SK-N-SH (cell line): ENCODE data around the gene MCAM. TPM values are rescaled to one million over a fixed set of nuclear protein-coding genes. Genes with fewer than 3 reads are reported as not detected.

Experiments
- CTCF ChIA-PET: fragments of 300-600, 350-600 bp; formaldehyde crosslinking; extraction: SDS; loops from one replicate; lab custom pipeline; 2021; lab: Yijun Ruan, JAX
- POLR2A ChIA-PET: fragments of 350-600 bp; sonication (Branson Sonifier 250); formaldehyde crosslinking; extraction: SDS; loops from one replicate; lab custom pipeline; 2020; ENCODE audit warnings: antibody characterized with exemption, inconsistent platforms; lab: Yijun Ruan, JAX
- DNase-seq: peaks from one replicate; pipeline ENCODE4 v3.0.0; 2012
- H2AFZ ChIP-seq: fragments of 200-600 bp; sonication (generic); 2 replicates; pipeline ENCODE4 v1.8.1; 2016; ENCODE audit warnings: antibody characterized with exemption, mild to moderate bottlenecking, low read depth
- H3F3A ChIP-seq: fragments of 200-600 bp; sonication (generic); replicated peaks from 2 replicates; pipeline ENCODE3; 2016; ENCODE audit warnings: antibody characterized with exemption, mild to moderate bottlenecking; ENCODE audit not compliant: insufficient read depth
- H3K27ac ChIP-seq, 2 experiments: fragments of 200-500 bp in 1 of 2; fragments of 200-600 bp in 1 of 2; sonication (Bioruptor generic) in 1 of 2; sonication (generic), shearing (Covaris generic) in 1 of 2; 2 replicates each; pipeline versions ENCODE4 v1.5.1 to v1.6.1; 2014 to 2016; ENCODE audit warnings: low read depth in 2 of 2, inconsistent platforms in 1 of 2, low read length in 1 of 2, mild to moderate bottlenecking in 1 of 2, mixed read lengths in 1 of 2
- H3K27me3 ChIP-seq: fragments of 200-600 bp; sonication (generic), shearing (Covaris generic); 2 replicates; pipeline ENCODE4 v1.6.1; 2016; ENCODE audit warnings: mixed run types; ENCODE audit not compliant: insufficient read depth
- H3K36me3 ChIP-seq, 2 experiments: fragments of 200-500 bp in 1 of 2; fragments of 200-600 bp in 1 of 2; sonication (Bioruptor generic) in 1 of 2; sonication (generic) in 1 of 2; replicated peaks in 1 of 2; 2 replicates each; pipeline versions ENCODE3 to v1.5.1; 2014 to 2016; ENCODE audit warnings: low read length in 1 of 2, mild to moderate bottlenecking in 1 of 2; ENCODE audit not compliant: insufficient read depth in 2 of 2, control insufficient read depth in 1 of 2
- H3K4me1 ChIP-seq, 2 experiments: fragments of 200-500 bp in 1 of 2; fragments of 200-600 bp in 1 of 2; sonication (Bioruptor generic) in 1 of 2; sonication (generic), shearing (Covaris generic) in 1 of 2; 2 replicates each; pipeline versions ENCODE4 v1.5.1 to v1.6.1; 2014 to 2016; ENCODE audit warnings: low read depth in 1 of 2, low read length in 1 of 2, mixed run types in 1 of 2; ENCODE audit not compliant: insufficient read depth in 2 of 2, control insufficient read depth in 1 of 2
- H3K4me2 ChIP-seq: fragments of 200-600 bp; sonication (generic), shearing (Covaris generic); 2 replicates; pipeline ENCODE4 v1.6.1; 2017; ENCODE audit warnings: mixed run types
- H3K4me3 ChIP-seq, 2 experiments: fragments of 200-500 bp in 1 of 2; fragments of 200-600 bp in 1 of 2; sonication (Bioruptor generic) in 1 of 2; sonication (generic), shearing (Covaris generic) in 1 of 2; 2 replicates each; pipeline versions ENCODE4 v1.5.1 to v1.8.1; 2014 to 2016; ENCODE audit warnings: low read depth in 2 of 2, inconsistent platforms in 1 of 2, low read length in 1 of 2, mild to moderate bottlenecking in 1 of 2, mixed read lengths in 1 of 2, moderate library complexity in 1 of 2
- H3K79me2 ChIP-seq: fragments of 200-600 bp; sonication (generic); 2 replicates; pipeline ENCODE4 v1.8.1; 2017; ENCODE audit warnings: mild to moderate bottlenecking; ENCODE audit not compliant: insufficient read depth
- H3K9ac ChIP-seq: fragments of 200-600 bp; sonication (generic); 2 replicates; pipeline ENCODE4 v1.6.1; 2017; ENCODE audit warnings: mixed run types
- H3K9me2 ChIP-seq: fragments of 200-600 bp; sonication (generic); 2 replicates; pipeline ENCODE4 v1.6.1; 2017; ENCODE audit warnings: mixed run types
- H3K9me3 ChIP-seq: fragments of 200-600 bp; sonication (generic); 2 replicates; pipeline ENCODE4 v1.6.1; 2017; ENCODE audit warnings: mixed run types, mild to moderate bottlenecking, moderate library complexity
- H4K20me1 ChIP-seq: fragments of 200-600 bp; sonication (generic); 2 replicates; pipeline ENCODE4 v1.6.1; 2017; ENCODE audit warnings: mild to moderate bottlenecking, mixed run types; ENCODE audit not compliant: insufficient read depth
- CHD2 ChIP-seq: fragments of 150-350 bp; IDR thresholded peaks from 2 replicates; pipeline ENCODE4 v1.6.1; 2018; ENCODE audit warnings: low read length; ENCODE audit not compliant: partially characterized antibody
- ELF1 ChIP-seq: IDR thresholded peaks from 2 replicates; pipeline ENCODE4 v1.4.0; 2012
- EP300 ChIP-seq, 2 experiments: IDR thresholded peaks; 2 replicates each; pipeline versions ENCODE4 v1.4.0 to v1.6.1; 2012; ENCODE audit warnings: borderline replicate concordance in 1 of 2, low read depth in 1 of 2, low read length in 1 of 2
- FOSL2 ChIP-seq: IDR thresholded peaks from 2 replicates; pipeline ENCODE4 v1.4.0; 2012; ENCODE audit warnings: low read depth, mild to moderate bottlenecking, moderate library complexity, borderline replicate concordance
- JUND ChIP-seq: IDR thresholded peaks from 2 replicates; pipeline ENCODE4 v1.4.0; 2012
- MEF2A ChIP-seq: IDR thresholded peaks from 2 replicates; pipeline ENCODE4 v1.4.0; 2012; ENCODE audit warnings: low read depth, borderline replicate concordance
- MXI1 ChIP-seq: IDR thresholded peaks from 2 replicates; pipeline ENCODE4 v1.6.1; 2012; ENCODE audit warnings: mild to moderate bottlenecking, low read depth, low read length, improper control_type of control experiment
- NRF1 ChIP-seq: IDR thresholded peaks from 2 replicates; pipeline ENCODE4 v1.6.1; 2012; ENCODE audit warnings: low read depth, mild to moderate bottlenecking, low read length
- POLR2AphosphoS5 ChIP-seq: IDR thresholded peaks from 2 replicates; pipeline ENCODE4 v1.6.1; 2012; ENCODE audit warnings: low read depth, low read length
- RAD21 ChIP-seq: IDR thresholded peaks from 2 replicates; pipeline ENCODE4 v1.6.1; 2012; ENCODE audit warnings: mild to moderate bottlenecking, low read length
- RCOR1 ChIP-seq: fragments of 150-350 bp; IDR thresholded peaks from 2 replicates; pipeline ENCODE4 v1.6.1; 2017; ENCODE audit warnings: antibody characterized with exemption, low read length
- RFX5 ChIP-seq: IDR thresholded peaks from 2 replicates; pipeline ENCODE4 v1.6.1; 2012; ENCODE audit warnings: mild to moderate bottlenecking, improper control_type of control experiment, low read length
- SIN3A ChIP-seq: IDR thresholded peaks from 2 replicates; pipeline ENCODE4 v1.6.1; 2012; ENCODE audit warnings: low read depth, mild to moderate bottlenecking, low read length, moderate library complexity, borderline replicate concordance
- TAF1 ChIP-seq: IDR thresholded peaks from 2 replicates; pipeline ENCODE4 v1.6.1; 2012; ENCODE audit warnings: low read depth, mild to moderate bottlenecking, low read length, moderate library complexity, borderline replicate concordance
- YY1 ChIP-seq: IDR thresholded peaks from 2 replicates; pipeline ENCODE4 v1.4.0; 2012; ENCODE audit warnings: low read depth, mild to moderate bottlenecking
- WGBS: methylation state at CpG from one replicate; pipeline ENCODE4 v1.1.6; 2017; ENCODE audit warnings: low lambda C conversion rate; 5-methylcytosine and 5-hydroxymethylcytosine counted together
- polyA plus RNA-seq, 3 experiments: library from polyadenylated mRNA; depleted of rRNA; stranded (reverse); fragments of >200 nt; gene quantifications; 2 replicates each; pipeline ENCODE4 v1.2.3, GENCODE V29; 2012
- small RNA-seq, 7 experiments: library from RNA; depleted of rRNA; stranded (forward); fragments of <200 nt; gene quantifications; one replicate each; pipeline ENCODE3, GENCODE V24; 2012
- TF ChIP-seq, protein P1 (sequence below): IDR thresholded peaks from 2 replicates; pipeline ENCODE4 v1.4.0; 2012; ENCODE audit warnings: low read depth, borderline replicate concordance
- TF ChIP-seq, protein P2 (sequence below): IDR thresholded peaks from 2 replicates; pipeline ENCODE4 v1.6.1; 2012; ENCODE audit warnings: mild to moderate bottlenecking, low read depth, low read length, moderate library complexity

MCAM gene
- polyA plus RNA-seq, 1 of the 3 experiments (the other 2 are of a cell fraction), result 22.8 TPM

DNA sequence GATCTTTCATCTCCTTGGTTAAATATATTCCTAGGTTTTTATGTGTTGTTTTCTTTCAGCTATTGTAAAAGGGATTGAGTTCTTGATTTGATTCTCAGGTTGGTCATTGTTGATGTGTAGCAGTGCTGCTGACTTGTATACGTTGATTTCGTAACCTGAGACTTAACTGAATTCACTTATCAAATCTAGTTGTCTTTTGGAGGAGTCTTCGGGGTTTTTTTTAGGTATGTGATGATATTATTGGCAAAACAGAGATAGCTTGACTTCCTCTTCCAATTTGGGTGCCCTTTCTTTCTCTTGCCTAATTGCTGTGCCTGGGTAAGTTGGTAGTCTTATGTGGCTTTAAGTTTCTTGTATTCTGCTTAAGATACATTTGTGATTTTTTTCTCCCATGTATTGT is 57.9 kb downstream of the MCAM start:
- no peak overlapping the region for H3K4me2 ChIP-seq
- no peaks in the 10 kb centered on the region for H3K9me3 ChIP-seq
- peaks cover 0 to 7% of the 10 kb centered on the region in 2 experiments for H3K36me3 ChIP-seq
- no peak for TF ChIP-seq YY1
- TF ChIP-seq, protein P1, sequence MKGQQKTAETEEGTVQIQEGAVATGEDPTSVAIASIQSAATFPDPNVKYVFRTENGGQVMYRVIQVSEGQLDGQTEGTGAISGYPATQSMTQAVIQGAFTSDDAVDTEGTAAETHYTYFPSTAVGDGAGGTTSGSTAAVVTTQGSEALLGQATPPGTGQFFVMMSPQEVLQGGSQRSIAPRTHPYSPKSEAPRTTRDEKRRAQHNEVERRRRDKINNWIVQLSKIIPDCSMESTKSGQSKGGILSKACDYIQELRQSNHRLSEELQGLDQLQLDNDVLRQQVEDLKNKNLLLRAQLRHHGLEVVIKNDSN, result no peak
- TF ChIP-seq CHD2, result no peak
- TF ChIP-seq, protein P2, sequence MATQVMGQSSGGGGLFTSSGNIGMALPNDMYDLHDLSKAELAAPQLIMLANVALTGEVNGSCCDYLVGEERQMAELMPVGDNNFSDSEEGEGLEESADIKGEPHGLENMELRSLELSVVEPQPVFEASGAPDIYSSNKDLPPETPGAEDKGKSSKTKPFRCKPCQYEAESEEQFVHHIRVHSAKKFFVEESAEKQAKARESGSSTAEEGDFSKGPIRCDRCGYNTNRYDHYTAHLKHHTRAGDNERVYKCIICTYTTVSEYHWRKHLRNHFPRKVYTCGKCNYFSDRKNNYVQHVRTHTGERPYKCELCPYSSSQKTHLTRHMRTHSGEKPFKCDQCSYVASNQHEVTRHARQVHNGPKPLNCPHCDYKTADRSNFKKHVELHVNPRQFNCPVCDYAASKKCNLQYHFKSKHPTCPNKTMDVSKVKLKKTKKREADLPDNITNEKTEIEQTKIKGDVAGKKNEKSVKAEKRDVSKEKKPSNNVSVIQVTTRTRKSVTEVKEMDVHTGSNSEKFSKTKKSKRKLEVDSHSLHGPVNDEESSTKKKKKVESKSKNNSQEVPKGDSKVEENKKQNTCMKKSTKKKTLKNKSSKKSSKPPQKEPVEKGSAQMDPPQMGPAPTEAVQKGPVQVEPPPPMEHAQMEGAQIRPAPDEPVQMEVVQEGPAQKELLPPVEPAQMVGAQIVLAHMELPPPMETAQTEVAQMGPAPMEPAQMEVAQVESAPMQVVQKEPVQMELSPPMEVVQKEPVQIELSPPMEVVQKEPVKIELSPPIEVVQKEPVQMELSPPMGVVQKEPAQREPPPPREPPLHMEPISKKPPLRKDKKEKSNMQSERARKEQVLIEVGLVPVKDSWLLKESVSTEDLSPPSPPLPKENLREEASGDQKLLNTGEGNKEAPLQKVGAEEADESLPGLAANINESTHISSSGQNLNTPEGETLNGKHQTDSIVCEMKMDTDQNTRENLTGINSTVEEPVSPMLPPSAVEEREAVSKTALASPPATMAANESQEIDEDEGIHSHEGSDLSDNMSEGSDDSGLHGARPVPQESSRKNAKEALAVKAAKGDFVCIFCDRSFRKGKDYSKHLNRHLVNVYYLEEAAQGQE, result no peak
- no peak for TF ChIP-seq POLR2AphosphoS5
- no peak for TF ChIP-seq NRF1
- no peak for TF ChIP-seq RAD21
- TF ChIP-seq SIN3A, result no peak
- no peak for TF ChIP-seq RCOR1
- TF ChIP-seq FOSL2, result no peak
- TF ChIP-seq RFX5, result no peak
- no peak for TF ChIP-seq MEF2A
- TF ChIP-seq ELF1, result no peak
- TF ChIP-seq MXI1, result no peak
- no peak for TF ChIP-seq EP300 (IDR thresholded peaks at IDR 0.05; ENCODE audit: borderline replicate concordance in 1 of 2, low read depth in 1 of 2, low read length in 1 of 2)
- TF ChIP-seq JUND, result no peak
- TF ChIP-seq TAF1, result no peak
- 80% methylated on average over 3 of the region's 3 CpGs for WGBS
- H4K20me1 ChIP-seq, result peaks cover 3% of the 10 kb centered on the region; the same call in 1 of the 2 replicates
- no peaks in the 10 kb centered on the region for H3K9me2 ChIP-seq
- no peak overlapping the region for H3K27ac ChIP-seq
- H3K9ac ChIP-seq, result no peak overlapping the region
- POLR2A ChIA-PET, result no interaction called here
- H3K4me1 ChIP-seq, result peaks cover 0 to 2% of the 10 kb centered on the region in 2 experiments; a peak in 2 of 4 replicates
- CTCF ChIA-PET, result interaction anchor here (0.7 to 1.2 kb wide), 3 partner anchors 10 to 53 kb away, joined by 3 to 6 read pairs (median 3); partner anchors contain the start of gene CBL
- H3F3A ChIP-seq, result peaks cover 9% of the 10 kb centered on the region
- no peaks in the 10 kb centered on the region for H3K27me3 ChIP-seq
- peaks cover 89% of the 10 kb centered on the region for H3K79me2 ChIP-seq
- no peak overlapping the region for H2AFZ ChIP-seq
- no peak overlapping the region for H3K4me3 ChIP-seq
- DNase-seq, result no peak

Small RNAs within 50 kb of the gene (small RNA-seq; reads per million reads assigned to genes)
- gene RF01225, result 0 to 0.26 (median 0) reads per million in 7 experiments
- gene RNU6-262P, result 0 to 0.10 (median 0) reads per million in 7 experiments

Other genes with a start within 250 kb of the MCAM start
- 13.8 and 14.8 TPM in 2 replicates for gene VPS11, start 249.3 kb downstream of the MCAM start, polyA plus RNA-seq (2012; rRNA removed)
- 69.4 and 77.4 TPM in 2 replicates for gene HMBS, start 232.2 kb downstream of the MCAM start, polyA plus RNA-seq (2012; rRNA removed)
- 99.5 and 128 TPM in 2 replicates for gene DPAGT1, start 215.3 kb downstream of the MCAM start, polyA plus RNA-seq (2012; rRNA removed)
- gene C2CD2L, start 209.8 kb downstream of the MCAM start, polyA plus RNA-seq (2012; rRNA removed), result 7.6 and 8.6 TPM in 2 replicates
- 21.8 and 36.1 TPM in 2 replicates for gene HINFP, start 195.6 kb downstream of the MCAM start, polyA plus RNA-seq (2012; rRNA removed)
- 0.50 and 0.72 TPM in 2 replicates for gene ABCG4, start 168.1 kb downstream of the MCAM start, polyA plus RNA-seq (2012; rRNA removed)
- 13.7 and 13.8 TPM in 2 replicates for gene NLRX1, start 148.4 kb downstream of the MCAM start, polyA plus RNA-seq (2012; rRNA removed)
- not detected in 2 replicates for gene NHERF4, start 131.7 kb downstream of the MCAM start, polyA plus RNA-seq (2012; rRNA removed)
- 9.5 and 10.4 TPM in 2 replicates for gene CBL, start 110.8 kb downstream of the MCAM start, polyA plus RNA-seq (2012; rRNA removed)
- gene RNF26, start 17.4 kb upstream of the MCAM start, polyA plus RNA-seq (2012; rRNA removed), result 26.6 and 31.9 TPM in 2 replicates
- 0.71 and 0.76 TPM in 2 replicates for gene C1QTNF5, start 23.8 kb upstream of the MCAM start, polyA plus RNA-seq (2012; rRNA removed)
- not detected in 2 replicates for gene MFRP, start 29.6 kb upstream of the MCAM start, polyA plus RNA-seq (2012; rRNA removed)
- 0.81 and 0.97 TPM in 2 replicates for gene USP2, start 64.6 kb upstream of the MCAM start, polyA plus RNA-seq (2012; rRNA removed)
- gene THY1, start 106.0 kb upstream of the MCAM start, polyA plus RNA-seq (2012; rRNA removed), result 1,091 and 1,905 TPM in 2 replicates